Subcutaneous adipose tissue (tissue), 4 donors: ENCODE data around the gene C5orf63. TPM values are rescaled to one million over a fixed set of nuclear protein-coding genes. Genes with fewer than 3 reads are reported as not detected.

ENCODE experiments used
- CTCF ChIP-seq: fragments of 450-650 bp; IDR thresholded peaks from one replicate; pipeline ENCODE4 v1.5.1; 2016; ENCODE audit warnings: low read depth, mild to moderate bottlenecking, control low read depth, antibody characterized with exemption, moderate library complexity
- total RNA-seq, 4 donors: library from RNA; depleted of rRNA; stranded (reverse); fragments of >200 nt; gene quantifications; one replicate each; pipeline ENCODE4 v1.1.0, GENCODE V29; 2016

The C5orf63 gene
- total RNA-seq, 4 donors from 2014 or later: 2.1 to 4.7 (median 2.5) TPM

- no peak for TF ChIP-seq CTCF
Observed at GRCh38 chr5:127002390-127002789, 70.9 kb downstream of the C5orf63 start.

DNA sequence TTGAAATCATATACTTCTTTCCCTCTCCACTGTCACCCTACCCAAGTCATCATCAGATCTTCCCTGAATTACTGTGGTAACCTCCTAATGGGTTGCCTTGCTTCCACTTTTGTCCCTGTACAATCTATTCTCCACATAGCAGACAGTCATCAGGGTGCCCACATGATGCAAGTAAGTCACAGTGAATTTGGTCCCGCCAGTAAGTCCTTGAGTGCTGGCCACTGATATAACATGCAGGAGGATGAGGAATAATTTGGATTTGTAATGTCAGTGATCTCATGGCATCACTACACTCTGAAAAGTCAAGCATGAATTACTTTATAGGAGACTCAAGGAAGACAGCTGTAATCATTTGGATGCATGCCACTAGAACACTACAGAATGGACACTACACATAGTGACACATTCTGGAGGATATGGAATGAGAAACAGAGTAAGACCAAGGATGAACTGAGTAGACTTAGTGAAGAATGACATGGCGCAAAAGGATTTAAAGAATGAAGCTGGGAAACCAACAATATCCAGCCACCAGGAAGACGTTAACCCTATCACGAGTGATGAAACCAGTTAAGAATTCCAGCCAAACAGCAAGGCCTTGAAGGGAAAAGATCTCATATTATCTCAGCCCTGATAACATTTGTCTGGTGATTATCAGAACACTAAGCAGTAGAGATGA is 71.5 kb downstream of the C5orf63 start:
- TF ChIP-seq CTCF: no peak

Other genes starting within 250 kb of the C5orf63 start
- gene MARCHF3, start 42.9 kb downstream of the C5orf63 start, total RNA-seq: 10 to 100 TPM in 3 of 4 donors, 1 to 10 TPM in 1; 5.8 to 30.7 (median 14.6) TPM
- 1 to 10 TPM in 1 of 4 donors, under 1 TPM in 3; 0.16 to 1.7 (median 0.78) TPM for gene MEGF10, start 217.3 kb upstream of the C5orf63 start, total RNA-seq